Measurements from ENCODE around the gene TRPV4. TPM values are rescaled to one million over a fixed set of nuclear protein-coding genes. Genes with fewer than 3 reads are reported as not detected.

The TRPV4 gene
- total RNA-seq, 1 experiment from 2014 or later, result not detected

- H3K9me2 ChIP-seq (replicated peaks; ENCODE audit: insufficient read depth, low read length), result no peaks in the 10 kb centered on the region
- no peaks in the 10 kb centered on the region for H3K27me3 ChIP-seq (ENCODE audit: low read length)
- peaks cover 4% of the 10 kb centered on the region for H3K4me1 ChIP-seq (ENCODE audit: low read length)
- H3K9ac ChIP-seq (ENCODE audit: low read length), result no peak overlapping the region
- H3K36me3 ChIP-seq (ENCODE audit: insufficient read depth, low read length), result no peaks in the 10 kb centered on the region
- no peak overlapping the region for H3K4me3 ChIP-seq (ENCODE audit: low read length)
- H2AFZ ChIP-seq (ENCODE audit: low read length), result no peak overlapping the region
- no peak overlapping the region for H3K27ac ChIP-seq (ENCODE audit: low read length)
- DNase-seq, result no peak
- no peaks in the 10 kb centered on the region for H3K9me3 ChIP-seq (ENCODE audit: low read length)
- H3K79me2 ChIP-seq (ENCODE audit: low read length), result no peaks in the 10 kb centered on the region
- H4K20me1 ChIP-seq (ENCODE audit: insufficient read depth, low read depth, low read length), result no peaks in the 10 kb centered on the region
- no peak overlapping the region for H3K4me2 ChIP-seq (ENCODE audit: low read depth, low read length, poor library complexity, severe bottlenecking)
Measured at GRCh38 chr12:109847142-109847735, 14.0 kb upstream of the TRPV4 start.

GRCh38 chr12:109845824-109846205 is 12.6 kb upstream of the TRPV4 start:
- H3K9ac ChIP-seq (ENCODE audit: low read length), result peak overlapping the region; percentile 52
- no peaks in the 10 kb centered on the region for H3K9me3 ChIP-seq (ENCODE audit: low read length)
- H3K79me2 ChIP-seq (ENCODE audit: low read length), result no peaks in the 10 kb centered on the region
- H4K20me1 ChIP-seq (ENCODE audit: insufficient read depth, low read depth, low read length), result no peaks in the 10 kb centered on the region
- H3K4me2 ChIP-seq (ENCODE audit: low read depth, low read length, poor library complexity, severe bottlenecking), result peak overlapping the region; percentile 59
- no peaks in the 10 kb centered on the region for H3K27me3 ChIP-seq (ENCODE audit: low read length)
- H3K4me3 ChIP-seq (ENCODE audit: low read length), result no peak overlapping the region
- H3K27ac ChIP-seq (ENCODE audit: low read length), result no peak overlapping the region
- H3K4me1 ChIP-seq (ENCODE audit: low read length), result peaks cover 4% of the 10 kb centered on the region
- DNase-seq, result no peak
- no peaks in the 10 kb centered on the region for H3K36me3 ChIP-seq (ENCODE audit: insufficient read depth, low read length)
- peak overlapping the region; percentile 80; the same call in 1 of the 2 replicates for H2AFZ ChIP-seq (ENCODE audit: low read length)
- H3K9me2 ChIP-seq (replicated peaks; ENCODE audit: insufficient read depth, low read length), result no peaks in the 10 kb centered on the region

GRCh38 chr12:109844983-109845823 is 12.0 kb upstream of the TRPV4 start:
- peak overlapping the region; percentile 80 for H2AFZ ChIP-seq (ENCODE audit: low read length)
- no peaks in the 10 kb centered on the region for H3K79me2 ChIP-seq (ENCODE audit: low read length)
- no peaks in the 10 kb centered on the region for H3K36me3 ChIP-seq (ENCODE audit: insufficient read depth, low read length)
- H3K27ac ChIP-seq (ENCODE audit: low read length), result no peak overlapping the region
- peak overlapping the region; percentile 59 for H3K4me2 ChIP-seq (ENCODE audit: low read depth, low read length, poor library complexity, severe bottlenecking)
- no peaks in the 10 kb centered on the region for H3K27me3 ChIP-seq (ENCODE audit: low read length)
- H4K20me1 ChIP-seq (ENCODE audit: insufficient read depth, low read depth, low read length), result no peaks in the 10 kb centered on the region
- no peak overlapping the region for H3K4me3 ChIP-seq (ENCODE audit: low read length)
- peak overlapping the region; percentile 52 for H3K9ac ChIP-seq (ENCODE audit: low read length)
- peaks cover 4% of the 10 kb centered on the region for H3K4me1 ChIP-seq (ENCODE audit: low read length)
- DNase-seq, result peak; percentile 95
- H3K9me2 ChIP-seq (replicated peaks; ENCODE audit: insufficient read depth, low read length), result no peaks in the 10 kb centered on the region
- H3K9me3 ChIP-seq (ENCODE audit: low read length), result no peaks in the 10 kb centered on the region

GRCh38 chr12:109844091-109844490 is 10.9 kb upstream of the TRPV4 start:
- Histone ChIP-seq H3K4me3 (ENCODE audit: low read length) (no peak overlapping the region), H3K27me3 (ENCODE audit: low read length) (no peaks in the 10 kb centered on the region), H2AFZ (ENCODE audit: low read length) (no peak overlapping the region), H4K20me1 (ENCODE audit: insufficient read depth, low read depth, low read length) (no peaks in the 10 kb centered on the region), H3K36me3 (ENCODE audit: insufficient read depth, low read length) (no peaks in the 10 kb centered on the region), H3K4me2 (ENCODE audit: low read depth, low read length, poor library complexity, severe bottlenecking) (no peak overlapping the region), H3K9me3 (ENCODE audit: low read length) (no peaks in the 10 kb centered on the region), H3K9ac (ENCODE audit: low read length) (no peak overlapping the region), H3K79me2 (ENCODE audit: low read length) (no peaks in the 10 kb centered on the region), H3K9me2 (replicated peaks; ENCODE audit: insufficient read depth, low read length) (no peaks in the 10 kb centered on the region), H3K4me1 (ENCODE audit: low read length) (peaks cover 4% of the 10 kb centered on the region), H3K27ac (ENCODE audit: low read length) (no peak overlapping the region)
- DNase-seq, result no peak

- no peaks in the 10 kb centered on the region for H3K79me2 ChIP-seq (ENCODE audit: low read length)
- no peaks in the 10 kb centered on the region for H3K9me3 ChIP-seq (ENCODE audit: low read length)
- H3K9ac ChIP-seq (ENCODE audit: low read length), result no peak overlapping the region
- no peaks in the 10 kb centered on the region for H3K27me3 ChIP-seq (ENCODE audit: low read length)
- H4K20me1 ChIP-seq (ENCODE audit: insufficient read depth, low read depth, low read length), result no peaks in the 10 kb centered on the region
- no peak overlapping the region for H3K4me3 ChIP-seq (ENCODE audit: low read length)
- H3K36me3 ChIP-seq (ENCODE audit: insufficient read depth, low read length), result no peaks in the 10 kb centered on the region
- peaks cover 4% of the 10 kb centered on the region for H3K4me1 ChIP-seq (ENCODE audit: low read length)
- no peak for DNase-seq
- no peaks in the 10 kb centered on the region for H3K9me2 ChIP-seq (replicated peaks; ENCODE audit: insufficient read depth, low read length)
- no peak overlapping the region for H2AFZ ChIP-seq (ENCODE audit: low read length)
- no peak overlapping the region for H3K4me2 ChIP-seq (ENCODE audit: low read depth, low read length, poor library complexity, severe bottlenecking)
- H3K27ac ChIP-seq (ENCODE audit: low read length), result no peak overlapping the region
Measured at GRCh38 chr12:109842021-109842420, 8.8 kb upstream of the TRPV4 start.

- Histone ChIP-seq H3K36me3 (ENCODE audit: insufficient read depth, low read length) (no peaks in the 10 kb centered on the region), H3K9me3 (ENCODE audit: low read length) (no peaks in the 10 kb centered on the region)
Measured at GRCh38 chr12:109841356-109841755, 8.2 kb upstream of the TRPV4 start.

GRCh38 chr12:109840305-109841074 is 7.3 kb upstream of the TRPV4 start:
- Histone ChIP-seq H3K27me3 (ENCODE audit: low read length) (no peaks in the 10 kb centered on the region), H2AFZ (ENCODE audit: low read length) (no peak overlapping the region), H3K79me2 (ENCODE audit: low read length) (no peaks in the 10 kb centered on the region), H3K4me3 (ENCODE audit: low read length) (no peak overlapping the region), H3K4me2 (ENCODE audit: low read depth, low read length, poor library complexity, severe bottlenecking) (no peak overlapping the region), H4K20me1 (ENCODE audit: insufficient read depth, low read depth, low read length) (no peaks in the 10 kb centered on the region), H3K4me1 (ENCODE audit: low read length) (peaks cover 1% of the 10 kb centered on the region), H3K9me2 (replicated peaks; ENCODE audit: insufficient read depth, low read length) (no peaks in the 10 kb centered on the region), H3K9me3 (ENCODE audit: low read length) (no peaks in the 10 kb centered on the region), H3K9ac (ENCODE audit: low read length) (no peak overlapping the region), H3K36me3 (ENCODE audit: insufficient read depth, low read length) (no peaks in the 10 kb centered on the region), H3K27ac (ENCODE audit: low read length) (no peak overlapping the region)
- DNase-seq, result no peak

More at GRCh38 chr12:109841356-109841755, 8.2 kb upstream of the TRPV4 start:
- Histone ChIP-seq H3K27ac (ENCODE audit: low read length) (no peak overlapping the region), H3K9ac (ENCODE audit: low read length) (no peak overlapping the region), H4K20me1 (ENCODE audit: insufficient read depth, low read depth, low read length) (no peaks in the 10 kb centered on the region), H2AFZ (ENCODE audit: low read length) (no peak overlapping the region), H3K4me2 (ENCODE audit: low read depth, low read length, poor library complexity, severe bottlenecking) (no peak overlapping the region), H3K27me3 (ENCODE audit: low read length) (no peaks in the 10 kb centered on the region), H3K9me2 (replicated peaks; ENCODE audit: insufficient read depth, low read length) (no peaks in the 10 kb centered on the region), H3K4me3 (ENCODE audit: low read length) (no peak overlapping the region), H3K79me2 (ENCODE audit: low read length) (no peaks in the 10 kb centered on the region), H3K4me1 (ENCODE audit: low read length) (peaks cover 4% of the 10 kb centered on the region)
- no peak for DNase-seq

GRCh38 chr12:109839444-109839843 is 6.2 kb upstream of the TRPV4 start:
- Histone ChIP-seq H3K36me3 (ENCODE audit: insufficient read depth, low read length) (no peaks in the 10 kb centered on the region), H3K27me3 (ENCODE audit: low read length) (no peaks in the 10 kb centered on the region), H3K4me3 (ENCODE audit: low read length) (no peak overlapping the region), H3K9ac (ENCODE audit: low read length) (no peak overlapping the region), H3K79me2 (ENCODE audit: low read length) (no peaks in the 10 kb centered on the region), H3K9me2 (replicated peaks; ENCODE audit: insufficient read depth, low read length) (no peaks in the 10 kb centered on the region), H2AFZ (ENCODE audit: low read length) (no peak overlapping the region), H3K9me3 (ENCODE audit: low read length) (no peaks in the 10 kb centered on the region), H4K20me1 (ENCODE audit: insufficient read depth, low read depth, low read length) (no peaks in the 10 kb centered on the region), H3K4me1 (ENCODE audit: low read length) (no peaks in the 10 kb centered on the region), H3K27ac (ENCODE audit: low read length) (no peak overlapping the region), H3K4me2 (ENCODE audit: low read depth, low read length, poor library complexity, severe bottlenecking) (no peak overlapping the region)
- no peak for DNase-seq

Measured in Karpas-422 (cell line).